GM18907 (cell line): ENCODE measurements around the gene KCNIP4.

Source experiments
- ATAC-seq: cut with Tn5 transposase; IDR thresholded peaks from one replicate; pipeline ENCODE4 v1.9.1; 2021; ENCODE audit warnings: mild to moderate bottlenecking, moderate library complexity; ENCODE audit not compliant: unreplicated experiment

The KCNIP4 gene

GRCh38 chr4:21490682-21491081, 457.9 kb downstream of the KCNIP4 start:
- ATAC-seq, result no peak

DNA sequence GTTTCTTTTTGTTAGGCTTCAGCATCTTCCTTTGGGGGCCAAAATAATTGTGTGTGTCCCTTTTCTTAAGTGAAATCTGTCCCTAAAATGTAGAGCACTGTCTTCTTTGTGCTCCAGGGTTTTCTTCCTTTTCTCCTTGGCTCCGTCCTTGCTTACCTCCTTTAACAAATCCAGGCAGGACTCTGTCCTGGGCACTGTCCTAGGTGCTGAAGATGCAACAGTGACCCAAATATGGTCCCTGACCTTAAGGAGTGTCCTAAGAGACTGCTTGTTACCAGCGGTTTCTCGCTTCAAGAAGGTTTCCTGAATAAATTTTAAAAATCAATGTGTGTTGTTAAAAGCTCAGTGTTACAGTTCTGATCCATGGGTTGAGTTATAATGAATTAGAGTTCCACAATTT, 471.8 kb downstream of the KCNIP4 start:
- ATAC-seq, result no peak

DNA sequence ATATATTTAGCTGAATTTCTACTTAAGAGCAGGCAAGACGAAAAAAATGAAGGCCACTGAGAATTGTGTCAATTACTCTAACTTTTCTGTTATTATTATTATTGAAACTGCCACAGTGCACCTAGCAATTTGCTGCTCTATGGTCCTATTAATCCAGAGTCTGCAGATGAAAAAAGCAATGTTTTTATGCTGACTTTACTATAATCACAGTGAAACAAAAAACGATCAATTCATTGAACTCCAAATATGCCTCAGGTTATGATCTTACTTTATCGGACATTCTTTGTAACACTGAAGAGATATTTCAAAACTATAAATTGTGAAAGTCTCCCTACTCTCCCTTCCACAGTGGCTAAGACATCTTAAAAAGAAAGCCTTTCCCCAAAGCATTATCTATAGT, 474.4 kb downstream of the KCNIP4 start:
- ATAC-seq, result no peak

- no peak for ATAC-seq
Observed at GRCh38 chr4:21470535-21470934, 478.0 kb downstream of the KCNIP4 start.

GRCh38 chr4:21469438-21470300, 478.9 kb downstream of the KCNIP4 start:
- no peak for ATAC-seq

GRCh38 chr4:21467551-21467950, 481.0 kb downstream of the KCNIP4 start:
- ATAC-seq, result no peak

GRCh38 chr4:21457086-21457840, 491.3 kb downstream of the KCNIP4 start:
- no peak for ATAC-seq

DNA sequence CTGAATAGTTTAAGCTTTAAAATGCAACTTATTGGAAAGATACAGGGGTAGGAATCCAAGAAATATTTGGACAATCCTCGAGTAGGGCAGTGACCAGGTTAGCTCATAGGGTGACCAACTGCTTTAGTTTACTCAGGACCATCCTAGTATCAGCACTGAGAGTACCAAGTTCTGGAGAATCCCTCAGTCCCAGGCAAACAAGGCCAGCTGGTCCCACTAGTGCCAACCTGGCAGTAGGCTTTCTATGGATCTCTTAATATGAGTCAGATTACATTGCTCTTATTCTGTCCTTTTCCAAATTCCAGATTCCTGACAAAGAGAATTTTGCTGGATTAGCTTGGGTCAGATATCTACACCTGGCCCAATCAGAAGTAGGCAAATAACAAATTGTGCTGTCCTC, 493.7 kb downstream of the KCNIP4 start:
- ATAC-seq, result no peak

DNA sequence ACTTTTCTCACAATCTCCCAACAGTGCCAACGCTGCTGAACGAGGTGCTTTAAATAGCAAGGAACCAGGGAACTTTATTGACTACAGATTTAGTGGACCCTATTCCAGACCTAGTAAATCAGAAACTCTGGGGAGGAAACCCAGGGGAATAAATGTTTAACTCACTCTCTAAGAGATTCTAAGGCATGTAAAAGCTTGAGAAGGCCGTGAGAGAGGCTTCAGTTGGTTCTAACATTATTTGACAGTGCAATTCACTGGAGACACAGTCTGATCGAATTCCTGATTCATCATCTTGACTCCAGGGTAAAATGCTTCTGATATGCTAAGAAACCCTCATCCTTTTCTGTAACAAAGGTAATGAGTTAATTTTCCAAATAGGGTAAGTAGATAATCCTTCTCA, 494.4 kb downstream of the KCNIP4 start:
- ATAC-seq, result no peak

DNA sequence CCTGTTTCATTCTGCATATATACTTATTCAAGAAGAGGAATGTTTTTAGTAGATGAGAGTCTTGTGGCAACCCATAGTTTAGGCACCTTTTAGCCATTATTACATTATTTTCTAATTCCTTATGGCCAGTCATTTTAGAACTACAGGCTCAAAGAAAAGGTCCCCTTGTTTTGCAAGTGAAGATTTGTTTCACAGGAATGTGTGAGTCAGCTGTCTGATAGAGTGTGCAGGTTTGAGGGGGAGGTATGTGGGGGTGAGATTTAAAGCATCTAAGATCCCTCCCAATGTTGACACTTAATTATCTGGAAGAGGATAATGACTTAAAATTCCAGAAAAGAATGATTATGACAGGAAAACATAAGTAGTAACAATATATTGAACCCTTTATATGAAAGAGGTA, 495.6 kb downstream of the KCNIP4 start:
- ATAC-seq, result no peak

DNA sequence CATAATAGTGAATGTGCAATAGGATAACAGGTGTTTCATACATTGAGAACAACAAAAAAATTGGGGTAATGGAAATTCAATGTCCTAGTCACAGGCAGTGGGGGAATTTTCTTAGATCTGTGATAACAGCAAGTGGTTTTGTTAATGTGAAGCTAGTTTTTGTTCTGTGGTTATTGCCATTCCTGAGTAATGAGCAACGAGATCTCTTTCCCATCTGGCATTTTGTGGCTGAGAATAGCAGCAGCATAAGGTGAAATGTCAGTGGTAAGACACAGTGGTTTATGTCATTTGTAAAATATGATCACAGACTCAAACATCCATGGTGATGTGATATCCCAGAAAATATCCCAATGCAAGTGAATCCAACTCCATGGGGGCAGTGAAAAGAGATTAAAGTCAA, 497.5 kb downstream of the KCNIP4 start:
- ATAC-seq, result no peak

GRCh38 chr4:21450331-21450730, 498.2 kb downstream of the KCNIP4 start:
- ATAC-seq, result no peak

- no peak for ATAC-seq
Observed at GRCh38 chr4:21447301-21448054, 501.1 kb downstream of the KCNIP4 start.

- no peak for ATAC-seq
Observed at GRCh38 chr4:21420166-21420565, 528.4 kb downstream of the KCNIP4 start.

DNA sequence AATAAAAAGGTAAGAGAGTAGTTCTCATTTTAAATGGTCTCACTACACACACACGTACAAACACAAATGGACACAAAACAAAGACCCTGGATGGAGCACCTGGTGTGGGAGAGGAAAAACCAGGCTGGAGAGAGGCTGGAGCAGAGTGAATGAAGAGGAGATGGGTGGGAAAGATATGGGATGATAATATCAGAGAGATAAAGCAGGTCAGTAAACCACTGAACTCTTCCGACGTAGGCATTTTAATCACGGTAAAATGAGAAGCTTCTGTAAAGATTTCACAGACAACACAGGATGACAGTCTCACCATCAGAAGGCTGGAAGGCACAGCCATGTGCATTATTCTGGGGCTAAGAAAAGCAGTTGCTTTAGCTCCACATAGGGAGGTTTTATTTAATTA, 532.8 kb downstream of the KCNIP4 start:
- ATAC-seq, result no peak

- no peak for ATAC-seq
Observed at GRCh38 chr4:21413807-21414370, 534.7 kb downstream of the KCNIP4 start.

DNA sequence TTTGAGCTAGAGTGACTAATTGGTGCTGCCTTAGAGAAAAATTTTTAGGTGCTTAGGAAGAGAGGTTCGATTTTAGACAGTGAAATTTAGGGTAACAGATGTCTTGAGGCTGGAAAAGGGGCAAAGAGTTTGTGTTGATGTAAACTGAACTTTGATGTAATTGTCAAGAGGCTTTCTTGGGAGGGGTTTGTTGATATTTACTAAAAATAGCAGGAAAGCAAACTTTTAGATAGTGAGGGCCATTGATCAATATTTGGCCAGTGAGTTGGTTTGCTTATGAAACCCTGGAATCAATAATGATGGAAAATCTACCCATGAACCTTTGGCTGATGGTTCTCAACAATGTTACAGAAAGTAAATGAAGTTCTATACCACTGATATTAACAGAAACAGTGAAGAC, 537.5 kb downstream of the KCNIP4 start:
- no peak for ATAC-seq

GRCh38 chr4:21410372-21410771, 538.2 kb downstream of the KCNIP4 start:
- ATAC-seq, result no peak

- ATAC-seq, result no peak
Observed at GRCh38 chr4:21387683-21388082, 560.9 kb downstream of the KCNIP4 start.

DNA sequence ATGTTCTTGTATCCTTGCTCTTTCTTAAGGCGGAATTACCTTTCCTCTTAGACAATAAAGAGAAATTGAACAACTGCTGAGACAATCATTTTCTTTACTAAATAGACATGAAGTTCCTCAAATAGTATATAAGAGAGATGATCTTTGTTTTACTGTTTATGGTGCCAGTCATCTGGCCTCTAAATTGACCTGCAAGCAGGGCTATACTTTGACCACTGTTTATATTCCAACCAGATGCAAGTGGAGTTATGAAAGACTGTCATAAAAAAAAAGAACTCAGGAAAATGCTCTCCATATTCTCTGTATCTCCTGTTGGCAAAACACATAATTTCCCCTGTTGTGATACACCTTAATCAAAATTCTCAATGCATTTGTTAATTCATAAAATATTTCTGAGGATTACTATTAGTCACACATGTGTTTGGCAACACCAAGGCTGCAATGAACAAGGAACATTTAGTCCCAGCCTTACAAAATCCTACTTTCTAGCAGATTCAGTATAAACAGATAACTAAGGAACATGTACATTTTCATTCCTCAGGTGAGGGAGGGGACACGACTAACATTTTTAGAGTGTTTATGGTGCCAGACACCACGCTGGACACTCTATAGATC, 562.3 kb downstream of the KCNIP4 start:
- no peak for ATAC-seq

GRCh38 chr4:21385706-21386105, 562.9 kb downstream of the KCNIP4 start:
- no peak for ATAC-seq
